Activated naive CD4-positive, alpha-beta T cell treated with anti-CD3 and anti-CD28 coated beads for 36 hours (primary cell): ENCODE results near the gene SLC2A4RG. TPM values are rescaled to one million over a fixed set of nuclear protein-coding genes. Genes with fewer than 3 reads are reported as not detected.

ENCODE experiments used
- CTCF ChIA-PET: fragments of 350-600 bp; sonication (Branson Sonifier 250); formaldehyde crosslinking; loops from one replicate; lab custom pipeline; 2021; ENCODE audit warnings: antibody characterized with exemption; lab: Charles Lee
- DNase-seq: peaks from one replicate; pipeline ENCODE4 v3.0.0-alpha.2; 2020
- H3K27ac Mint-ChIP-seq: one replicate; pipeline ENCODE4 v1.8.0; 2021; ENCODE audit warnings: mild to moderate bottlenecking, mixed read lengths
- H3K27me3 Mint-ChIP-seq: one replicate; pipeline ENCODE4 v1.8.0; 2021; ENCODE audit warnings: low read depth, mixed read lengths
- H3K36me3 Mint-ChIP-seq: one replicate; pipeline ENCODE4 v1.8.0; 2021; ENCODE audit warnings: low read depth, mixed read lengths
- H3K4me1 Mint-ChIP-seq: one replicate; pipeline ENCODE4 v1.8.0; 2021; ENCODE audit warnings: low read depth, mixed read lengths
- H3K4me3 Mint-ChIP-seq: one replicate; pipeline ENCODE4 v1.8.0; 2021; ENCODE audit warnings: mild to moderate bottlenecking, moderate library complexity, mixed read lengths
- H3K9me3 Mint-ChIP-seq: one replicate; pipeline ENCODE4 v1.8.0; 2021; ENCODE audit warnings: mixed read lengths
- intact Hi-C: fragments of 100-400 bp; cut with micrococcal nuclease; formaldehyde crosslinking; loops from one replicate; pipeline ENCODE4 v1.15.1; 2023
- total RNA-seq, 2 experiments: library from RNA; stranded (reverse); gene quantifications; one replicate each; pipeline ENCODE4 v1.2.3, GENCODE V29; 2021

The SLC2A4RG gene
- total RNA-seq, 2 experiments from 2014 or later = 22.4 to 24.8 TPM

DNA sequence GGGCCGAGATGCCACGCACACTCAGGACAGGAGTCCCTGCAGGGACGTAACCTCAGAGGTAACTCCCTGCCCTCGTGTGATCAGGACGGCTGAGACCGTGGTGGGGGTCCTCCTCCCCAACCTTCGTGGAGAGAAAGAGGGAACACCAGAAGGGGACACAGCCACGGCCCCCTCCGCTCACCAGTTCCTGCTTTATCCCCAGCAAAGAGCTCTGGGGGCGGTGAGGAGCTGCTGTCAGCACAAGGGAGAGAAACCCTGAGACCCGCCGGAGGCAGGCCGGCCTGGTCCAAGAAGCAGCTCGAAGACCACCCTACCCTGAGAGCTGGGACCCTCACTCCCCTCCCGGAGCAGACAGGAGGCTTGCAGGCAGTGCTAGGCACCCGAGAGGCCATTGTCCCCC lies 44.4 kb downstream of the SLC2A4RG start:
- no peak overlapping the region for H3K4me3 Mint-ChIP-seq
- DNase-seq = no peak
- H3K9me3 Mint-ChIP-seq = no peaks in the 10 kb centered on the region
- no peak overlapping the region for H3K27ac Mint-ChIP-seq
- CTCF ChIA-PET = interaction anchor here (0.6 to 2.3 kb wide), 3 partner anchors 9 to 343 kb away, joined by 3 to 9 read pairs (median 4); partner anchors contain the start of gene TPD52L2
- no peaks in the 10 kb centered on the region for H3K36me3 Mint-ChIP-seq
- intact Hi-C loops = loop anchor here (5.0 to 10.0 kb wide), 2 partner anchors 247 to 271 kb away; partner anchors contain the start of gene PTK6
- peaks cover 11% of the 10 kb centered on the region for H3K4me1 Mint-ChIP-seq
- H3K27me3 Mint-ChIP-seq = no peaks in the 10 kb centered on the region

DNA sequence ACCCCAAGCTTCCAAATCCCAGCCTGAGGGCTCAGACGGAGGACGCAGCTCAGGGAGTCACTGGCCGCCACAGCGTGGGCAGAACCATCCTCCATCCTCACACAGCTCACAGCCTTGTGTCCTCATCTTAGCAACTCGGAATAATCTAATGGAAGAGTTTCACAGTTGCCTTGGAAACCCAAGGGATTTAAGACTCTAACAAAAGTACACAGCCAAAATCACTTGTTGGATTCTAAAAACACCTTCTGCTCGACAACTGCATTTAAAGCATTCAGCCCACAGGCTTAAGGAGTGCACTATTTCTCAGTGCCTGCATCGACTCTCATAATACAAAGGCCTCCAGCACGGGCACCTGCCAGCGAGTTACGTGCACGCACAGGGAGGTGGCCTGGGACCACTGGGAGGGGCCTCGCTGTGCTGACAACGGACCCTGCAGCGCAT lies 46.1 kb downstream of the SLC2A4RG start:
- no peak overlapping the region for H3K4me3 Mint-ChIP-seq
- no peaks in the 10 kb centered on the region for H3K27me3 Mint-ChIP-seq
- no peaks in the 10 kb centered on the region for H3K36me3 Mint-ChIP-seq
- no peak for DNase-seq
- CTCF ChIA-PET = interaction anchor here (0.6 to 2.3 kb wide), 14 partner anchors 9 to 333 kb away, joined by 3 to 9 read pairs (median 4); partner anchors contain the start of gene TPD52L2
- intact Hi-C loops = loop anchor here (1.0 to 10.0 kb wide), 3 partner anchors 79 to 269 kb away; no protein-coding TSS in a partner anchor
- peaks cover 11% of the 10 kb centered on the region for H3K4me1 Mint-ChIP-seq
- H3K27ac Mint-ChIP-seq = no peak overlapping the region
- no peaks in the 10 kb centered on the region for H3K9me3 Mint-ChIP-seq

DNA sequence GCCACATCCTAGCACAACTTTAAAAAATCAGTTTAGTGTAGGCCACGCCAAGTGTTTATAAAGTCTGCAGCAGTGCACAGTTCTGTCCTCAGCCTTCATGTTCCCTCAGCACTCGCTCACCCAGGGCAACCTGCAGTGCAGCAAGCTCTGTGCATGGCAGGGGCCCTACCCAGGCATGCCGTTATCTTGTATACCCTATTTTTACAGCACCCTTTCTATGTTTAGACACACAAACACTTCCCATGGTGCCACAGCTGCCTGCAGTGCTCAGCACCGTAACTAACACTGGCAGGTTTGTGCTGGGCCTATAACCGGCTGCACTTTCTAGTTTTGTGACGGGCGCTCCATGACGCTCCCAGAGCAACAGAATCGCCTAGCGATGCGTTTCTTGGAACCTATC lies 47.7 kb downstream of the SLC2A4RG start:
- no peak overlapping the region for H3K4me3 Mint-ChIP-seq
- intact Hi-C loops = loop anchor here (10.0 kb wide), 1 partner anchor 267 kb away; no protein-coding TSS in a partner anchor
- no peak for DNase-seq
- no peaks in the 10 kb centered on the region for H3K9me3 Mint-ChIP-seq
- H3K27ac Mint-ChIP-seq = no peak overlapping the region
- CTCF ChIA-PET = interaction anchor here (1.3 to 2.0 kb wide), 2 partner anchors 14 to 186 kb away, joined by 5 to 6 read pairs; no protein-coding TSS in a partner anchor
- no peaks in the 10 kb centered on the region for H3K36me3 Mint-ChIP-seq
- no peaks in the 10 kb centered on the region for H3K27me3 Mint-ChIP-seq
- H3K4me1 Mint-ChIP-seq = peaks cover 1% of the 10 kb centered on the region

DNA sequence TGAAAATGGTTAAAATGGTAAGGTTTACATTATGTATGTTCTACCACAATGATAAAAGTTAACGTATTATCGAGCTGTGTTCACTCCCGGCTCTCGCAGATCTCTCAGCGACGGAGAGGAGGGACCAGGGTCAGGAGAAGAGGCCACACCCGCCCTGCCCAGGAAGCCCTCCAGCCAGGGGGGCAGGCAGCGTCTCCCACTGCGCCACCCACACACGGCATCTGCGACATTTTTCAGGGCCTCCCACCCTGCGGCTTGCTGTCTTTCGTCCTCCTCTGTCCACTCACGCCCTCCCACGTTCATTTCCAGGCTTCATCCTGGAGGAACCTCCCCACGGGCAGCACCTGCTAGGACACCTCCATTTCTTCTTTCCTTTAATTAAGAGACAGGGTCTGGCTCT lies 48.2 kb downstream of the SLC2A4RG start:
- intact Hi-C loops = loop anchor here (10.0 kb wide), 1 partner anchor 267 kb away; no protein-coding TSS in a partner anchor
- CTCF ChIA-PET = interaction anchor here (1.3 to 2.0 kb wide), 2 partner anchors 14 to 186 kb away, joined by 5 to 6 read pairs; no protein-coding TSS in a partner anchor
- no peaks in the 10 kb centered on the region for H3K4me1 Mint-ChIP-seq
- H3K36me3 Mint-ChIP-seq = no peaks in the 10 kb centered on the region
- DNase-seq = no peak
- no peak overlapping the region for H3K4me3 Mint-ChIP-seq
- no peaks in the 10 kb centered on the region for H3K9me3 Mint-ChIP-seq
- no peaks in the 10 kb centered on the region for H3K27me3 Mint-ChIP-seq
- H3K27ac Mint-ChIP-seq = no peak overlapping the region

DNA sequence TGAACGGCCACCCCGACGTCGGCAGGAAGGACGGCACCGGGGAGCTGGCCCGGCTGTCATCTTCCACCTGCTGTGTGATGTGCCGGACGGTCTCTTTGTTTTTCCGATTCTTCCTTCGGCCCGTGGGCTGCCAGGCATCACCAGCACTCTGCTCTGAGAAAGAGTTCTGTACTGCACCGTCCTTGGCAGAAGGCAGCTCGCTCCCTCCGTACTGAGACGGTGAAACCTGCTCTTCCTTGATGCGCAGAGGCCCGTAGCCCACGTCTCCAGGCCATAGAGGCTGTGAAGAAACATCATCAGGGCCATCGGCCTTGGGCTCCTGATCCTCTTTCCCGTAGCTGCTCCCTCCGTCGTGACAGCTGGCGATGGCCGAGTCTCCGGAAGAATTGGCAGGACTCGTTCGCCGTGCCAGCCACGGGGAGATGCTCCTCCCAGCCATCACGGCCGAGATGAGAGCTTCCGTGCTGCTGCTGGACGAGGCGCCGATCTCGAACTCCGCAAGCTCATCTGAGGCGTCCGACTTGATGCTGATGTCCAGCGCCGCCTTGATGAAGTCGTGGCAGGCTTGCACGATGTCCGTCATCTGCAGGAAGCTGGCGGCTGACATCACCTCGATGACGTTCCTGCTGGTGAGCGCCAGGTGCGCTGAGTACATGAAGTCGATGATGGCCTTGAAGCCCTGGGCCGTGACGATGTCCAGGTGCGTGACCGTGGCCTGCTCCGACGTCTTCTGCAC lies 50.4 kb downstream of the SLC2A4RG start:
- H3K36me3 Mint-ChIP-seq = no peaks in the 10 kb centered on the region
- CTCF ChIA-PET = no interaction called here
- H3K4me1 Mint-ChIP-seq = peaks cover under 1% of the 10 kb centered on the region
- no peaks in the 10 kb centered on the region for H3K9me3 Mint-ChIP-seq
- no peak overlapping the region for H3K27ac Mint-ChIP-seq
- H3K27me3 Mint-ChIP-seq = peaks cover 2% of the 10 kb centered on the region
- intact Hi-C loops = loop anchor here (10.0 kb wide), 1 partner anchor 265 kb away; no protein-coding TSS in a partner anchor
- no peak for DNase-seq
- no peak overlapping the region for H3K4me3 Mint-ChIP-seq

DNA sequence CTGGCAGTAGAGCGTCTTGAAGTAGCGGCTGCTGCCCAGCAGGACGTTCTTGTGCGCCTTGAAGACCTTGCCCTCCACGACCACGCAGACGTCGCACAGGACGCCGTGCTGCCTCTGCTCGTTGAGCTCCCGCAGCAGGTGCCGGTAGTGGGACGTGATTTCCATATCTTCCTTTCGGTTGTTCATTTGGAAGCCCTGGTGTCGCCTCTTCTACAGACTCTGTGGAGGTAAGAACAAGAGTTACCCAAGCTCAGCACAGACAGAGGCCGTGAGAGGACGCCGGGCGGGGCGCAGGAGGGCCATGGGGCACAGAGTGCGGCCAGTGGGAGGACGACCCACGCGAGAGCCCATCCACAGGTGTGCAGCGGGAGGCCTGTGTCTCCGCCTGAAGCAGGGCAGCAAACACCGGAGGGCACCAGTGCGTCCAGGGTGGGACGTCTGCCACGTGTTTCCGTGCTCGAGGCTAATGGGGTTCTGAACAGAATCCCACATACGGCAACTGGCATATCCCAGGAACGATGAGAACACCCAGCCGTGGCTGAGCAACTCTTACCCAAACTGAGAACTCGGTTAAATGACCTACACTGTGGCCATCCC lies 51.1 kb downstream of the SLC2A4RG start:
- H3K27ac Mint-ChIP-seq = no peak overlapping the region
- H3K4me1 Mint-ChIP-seq = peaks cover 2% of the 10 kb centered on the region
- CTCF ChIA-PET = interaction anchor here (0.9 kb wide), 1 partner anchor 269 kb away, joined by 4 read pairs; no protein-coding TSS in a partner anchor
- no peak for DNase-seq
- peaks cover 5% of the 10 kb centered on the region for H3K27me3 Mint-ChIP-seq
- no peaks in the 10 kb centered on the region for H3K36me3 Mint-ChIP-seq
- H3K9me3 Mint-ChIP-seq = no peaks in the 10 kb centered on the region
- intact Hi-C loops = no loop called here
- H3K4me3 Mint-ChIP-seq = no peak overlapping the region

DNA sequence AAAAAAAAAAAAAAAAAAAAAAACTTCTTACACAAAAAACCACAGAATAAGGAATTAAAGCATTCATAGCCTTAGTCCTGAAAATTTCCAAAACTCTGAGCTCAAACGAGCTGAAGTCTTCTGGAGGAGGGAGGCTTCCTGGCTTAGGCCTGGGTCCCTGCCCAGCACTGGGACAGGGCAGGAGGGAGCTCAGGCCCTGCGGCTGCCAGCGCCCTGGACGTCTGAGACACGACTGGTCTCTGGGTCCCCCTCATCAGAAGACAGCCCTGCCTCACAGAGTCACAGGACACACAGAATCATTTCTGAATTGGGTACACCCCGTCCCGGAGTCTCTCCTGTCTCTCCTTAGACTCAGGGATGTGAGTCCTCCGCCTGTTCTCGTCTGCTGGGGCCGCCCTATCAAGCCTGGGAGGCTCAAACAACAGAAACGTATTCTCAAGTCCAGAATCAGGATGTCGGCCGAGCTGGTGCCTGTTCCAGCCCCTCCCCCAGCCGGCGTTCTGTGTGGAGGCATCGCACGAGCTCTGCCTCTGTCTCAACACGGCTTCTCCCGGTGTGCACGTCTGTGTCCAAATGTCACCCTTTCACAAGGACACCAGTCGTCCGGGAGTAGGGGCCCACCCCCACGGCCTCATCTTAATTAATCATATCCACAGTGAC lies 52.1 kb downstream of the SLC2A4RG start:
- DNase-seq = no peak
- Mint-ChIP-seq H3K9me3 (no peaks in the 10 kb centered on the region), H3K4me1 (peaks cover 5% of the 10 kb centered on the region), H3K36me3 (no peaks in the 10 kb centered on the region), H3K27me3 (peaks cover 5% of the 10 kb centered on the region), H3K4me3 (no peak overlapping the region), H3K27ac (no peak overlapping the region)
- CTCF ChIA-PET = interaction anchor here (0.9 kb wide), 1 partner anchor 268 kb away, joined by 4 read pairs; no protein-coding TSS in a partner anchor
- intact Hi-C loops = no loop called here

DNA sequence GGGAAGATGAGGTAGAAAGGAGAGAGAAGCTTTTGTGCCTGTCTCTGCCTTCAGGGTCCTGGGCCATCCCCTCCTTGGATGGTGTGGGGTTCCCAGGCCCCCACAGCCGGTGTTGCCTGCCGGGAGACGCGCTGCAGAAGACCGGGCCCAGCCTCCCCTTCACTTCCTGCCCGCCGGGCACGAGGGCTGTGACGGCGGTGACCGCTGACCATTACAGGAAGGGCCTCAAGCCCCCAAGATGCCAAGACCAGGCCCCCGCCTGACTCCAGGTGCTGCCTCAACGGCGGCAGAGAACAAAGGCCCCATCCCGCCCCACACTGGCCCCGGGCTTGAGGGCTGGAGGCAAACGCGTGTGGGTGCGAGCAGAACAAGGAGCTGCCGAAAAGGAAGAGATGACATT lies 53.3 kb downstream of the SLC2A4RG start:
- DNase-seq = no peak
- CTCF ChIA-PET = interaction anchor here (0.7 to 1.1 kb wide), 2 partner anchors 254 to 1154 kb away, joined by 3 read pairs; no protein-coding TSS in a partner anchor
- H3K27ac Mint-ChIP-seq = no peak overlapping the region
- no peaks in the 10 kb centered on the region for H3K36me3 Mint-ChIP-seq
- peaks cover 5% of the 10 kb centered on the region for H3K4me1 Mint-ChIP-seq
- H3K27me3 Mint-ChIP-seq = peaks cover 5% of the 10 kb centered on the region
- H3K9me3 Mint-ChIP-seq = no peaks in the 10 kb centered on the region
- intact Hi-C loops = no loop called here
- H3K4me3 Mint-ChIP-seq = no peak overlapping the region

Other genes starting within 250 kb of the SLC2A4RG start
- under 1 TPM in 1 of 2 experiments, not detected in 1; 0.12 TPM for gene EEF1A2, start 240.7 kb upstream of the SLC2A4RG start, total RNA-seq
- 100 to 1,000 TPM; 189 to 194 TPM for gene PPDPF, start 219.0 kb upstream of the SLC2A4RG start, total RNA-seq
- gene PTK6, start 202.4 kb upstream of the SLC2A4RG start, total RNA-seq = under 1 TPM; 0.35 to 0.38 TPM
- gene SRMS, start 192.0 kb upstream of the SLC2A4RG start, total RNA-seq = not detected
- under 1 TPM in 1 of 2 experiments, not detected in 1; 0.10 TPM for gene FNDC11, start 185.6 kb upstream of the SLC2A4RG start, total RNA-seq
- gene HELZ2, start 165.5 kb upstream of the SLC2A4RG start, total RNA-seq = 10 to 100 TPM; 20.0 to 20.4 TPM
- gene GMEB2, start 112.7 kb upstream of the SLC2A4RG start, total RNA-seq = 10 to 100 TPM; 16.7 to 18.0 TPM
- 1 to 10 TPM; 6.7 to 7.3 TPM for gene STMN3, start 86.4 kb upstream of the SLC2A4RG start, total RNA-seq
- 10 to 100 TPM; 33.6 to 34.8 TPM for gene RTEL1, start 81.5 kb upstream of the SLC2A4RG start, total RNA-seq
- not detected for gene TNFRSF6B, start 43.1 kb upstream of the SLC2A4RG start, total RNA-seq
- gene ARFRP1, start 31.8 kb upstream of the SLC2A4RG start, total RNA-seq = 10 to 100 TPM; 45.6 to 49.2 TPM
- gene ZGPAT, start 31.7 kb upstream of the SLC2A4RG start, total RNA-seq = 10 to 100 TPM; 15.3 to 18.0 TPM
- 1 to 10 TPM; 3.1 to 4.1 TPM for gene LIME1, start 3.1 kb upstream of the SLC2A4RG start, total RNA-seq
- gene ZBTB46, start 91.5 kb downstream of the SLC2A4RG start, total RNA-seq = under 1 TPM; 0.17 to 0.20 TPM
- gene ABHD16B, start 121.7 kb downstream of the SLC2A4RG start, total RNA-seq = not detected
- 10 to 100 TPM; 38.2 to 38.9 TPM for gene TPD52L2, start 125.5 kb downstream of the SLC2A4RG start, total RNA-seq
- gene DNAJC5, start 155.3 kb downstream of the SLC2A4RG start, total RNA-seq = 10 to 100 TPM; 19.4 to 19.5 TPM
- gene UCKL1, start 216.6 kb downstream of the SLC2A4RG start, total RNA-seq = 10 to 100 TPM; 23.3 to 23.9 TPM
- 1 to 10 TPM; 7.9 to 8.3 TPM for gene ZNF512B, start 230.2 kb downstream of the SLC2A4RG start, total RNA-seq
- 10 to 100 TPM; 20.5 to 21.8 TPM for gene SAMD10, start 239.9 kb downstream of the SLC2A4RG start, total RNA-seq
- 10 to 100 TPM; 39.4 to 40.2 TPM for gene PRPF6, start 241.4 kb downstream of the SLC2A4RG start, total RNA-seq